ENCODE data around the gene JMY. TPM values are rescaled to one million over a fixed set of nuclear protein-coding genes. Genes with fewer than 3 reads are reported as not detected.

JMY gene
- total RNA-seq, 1 experiment from 2014 or later: 15.2 TPM

DNA sequence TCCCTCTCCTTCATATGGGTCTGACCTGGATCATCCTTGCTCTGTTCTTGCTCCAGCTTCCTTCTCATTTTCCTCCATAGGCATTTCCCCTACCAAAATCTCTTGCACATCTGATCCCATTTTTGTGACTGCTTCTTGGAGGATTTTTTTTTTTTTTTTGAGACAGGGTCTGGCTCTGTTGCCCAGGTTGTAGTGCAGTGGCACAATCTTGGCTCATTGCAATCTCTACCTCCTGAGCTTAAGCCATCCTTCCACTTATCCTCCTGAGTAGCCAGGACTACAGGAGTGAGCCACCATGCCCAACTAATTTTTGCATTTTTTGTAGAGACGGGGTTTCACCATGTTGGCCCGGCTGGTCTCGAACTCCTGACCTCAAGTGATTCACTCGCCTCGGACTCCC is 10.5 kb upstream of the JMY start:
- no peak overlapping the region for H3K18ac ChIP-seq (ENCODE audit: insufficient read length, low read depth, low read length)
- H3K23me2 ChIP-seq (ENCODE audit: insufficient read length, low read depth, low read length, poor library complexity, severe bottlenecking): no peaks in the 10 kb centered on the region
- Mint-ChIP-seq H3K27ac (no peak overlapping the region; a peak in 3 of 7 replicates), H3K36me3 (ENCODE audit: insufficient read depth in 1 of 3, low read depth in 3 of 3) (peaks cover 0 to 5% (median 0%) of the 10 kb centered on the region in 3 experiments; a peak in 2 of 7 replicates), H3K9me3 (no peaks in the 10 kb centered on the region), H3K27me3 (ENCODE audit: low read depth) (no peaks in the 10 kb centered on the region; the same call in 1 of the 2 replicates), H3K4me1 (no peaks in the 10 kb centered on the region; a peak in 1 of 4 replicates), H3K4me3 (no peak overlapping the region)
- no peak overlapping the region for H3K56ac ChIP-seq (ENCODE audit: insufficient read length, low read depth, low read length)
- no peak overlapping the region for H4K5ac ChIP-seq (ENCODE audit: insufficient read length, low read depth, low read length)
- H2BK120ac ChIP-seq (ENCODE audit: low read depth, low read length, poor library complexity, severe bottlenecking): no peak overlapping the region
- no peak overlapping the region for H3K4me2 ChIP-seq (ENCODE audit: insufficient read depth, insufficient read length, low read length)
- H2BK20ac ChIP-seq (ENCODE audit: low read depth, low read length, poor library complexity, severe bottlenecking): no peak overlapping the region
- no peak overlapping the region for H2AK5ac ChIP-seq (ENCODE audit: insufficient read length, low read length)
- no peaks in the 10 kb centered on the region for H3K79me2 ChIP-seq (ENCODE audit: insufficient read depth, low read length)
- no peak overlapping the region for H3T11ph ChIP-seq (ENCODE audit: low read length)
- H2AFZ ChIP-seq (ENCODE audit: low read length): no peak overlapping the region
- no peak overlapping the region for H3K23ac ChIP-seq (ENCODE audit: insufficient read length, low read depth, low read length)
- H2BK12ac ChIP-seq (ENCODE audit: insufficient read length, low read depth, low read length): no peak overlapping the region
- no peaks in the 10 kb centered on the region for H3K4me1 ChIP-seq (ENCODE audit: insufficient read depth, low read length)
- H4K8ac ChIP-seq (replicated peaks; ENCODE audit: insufficient read length, low read depth, low read length): no peak overlapping the region
- no peak overlapping the region for H3K27ac ChIP-seq (ENCODE audit: insufficient read length, low read depth, low read length)
- H3K14ac ChIP-seq (ENCODE audit: insufficient read depth, low read length): no peak overlapping the region
- TF ChIP-seq, protein P1, sequence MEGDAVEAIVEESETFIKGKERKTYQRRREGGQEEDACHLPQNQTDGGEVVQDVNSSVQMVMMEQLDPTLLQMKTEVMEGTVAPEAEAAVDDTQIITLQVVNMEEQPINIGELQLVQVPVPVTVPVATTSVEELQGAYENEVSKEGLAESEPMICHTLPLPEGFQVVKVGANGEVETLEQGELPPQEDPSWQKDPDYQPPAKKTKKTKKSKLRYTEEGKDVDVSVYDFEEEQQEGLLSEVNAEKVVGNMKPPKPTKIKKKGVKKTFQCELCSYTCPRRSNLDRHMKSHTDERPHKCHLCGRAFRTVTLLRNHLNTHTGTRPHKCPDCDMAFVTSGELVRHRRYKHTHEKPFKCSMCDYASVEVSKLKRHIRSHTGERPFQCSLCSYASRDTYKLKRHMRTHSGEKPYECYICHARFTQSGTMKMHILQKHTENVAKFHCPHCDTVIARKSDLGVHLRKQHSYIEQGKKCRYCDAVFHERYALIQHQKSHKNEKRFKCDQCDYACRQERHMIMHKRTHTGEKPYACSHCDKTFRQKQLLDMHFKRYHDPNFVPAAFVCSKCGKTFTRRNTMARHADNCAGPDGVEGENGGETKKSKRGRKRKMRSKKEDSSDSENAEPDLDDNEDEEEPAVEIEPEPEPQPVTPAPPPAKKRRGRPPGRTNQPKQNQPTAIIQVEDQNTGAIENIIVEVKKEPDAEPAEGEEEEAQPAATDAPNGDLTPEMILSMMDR (conservative IDR thresholded peaks at IDR 0.05): no peak
- DNase-seq: no peak
- no peaks in the 10 kb centered on the region for H4K20me1 ChIP-seq (ENCODE audit: control insufficient read depth, insufficient read depth, insufficient read length)
- no peaks in the 10 kb centered on the region for H3K9me3 ChIP-seq (ENCODE audit: control insufficient read depth, low read depth, low read length)
- H3K4ac ChIP-seq (ENCODE audit: low read depth, low read length): no peak overlapping the region
- no peak overlapping the region for H2BK5ac ChIP-seq (ENCODE audit: insufficient read length, low read length)
- no peak overlapping the region for H4K91ac ChIP-seq (ENCODE audit: insufficient read length, low read depth, low read length)
- no CpG with 5 or more reads among the region's 5 CpGs for WGBS (ENCODE audit: extremely low coverage, insufficient read length, low lambda C conversion rate)
- no peak overlapping the region for H3K9ac ChIP-seq (ENCODE audit: extremely low read depth, insufficient read length, low read length)
- no peaks in the 10 kb centered on the region for H3K27me3 ChIP-seq (ENCODE audit: insufficient read depth, low read length)
- no peak overlapping the region for H2BK15ac ChIP-seq (ENCODE audit: low read depth, low read length)
- H3K79me1 ChIP-seq (ENCODE audit: insufficient read depth, low read depth, low read length, poor library complexity, severe bottlenecking): no peaks in the 10 kb centered on the region
